ENCODE measurements around the gene ACE2.

DNA sequence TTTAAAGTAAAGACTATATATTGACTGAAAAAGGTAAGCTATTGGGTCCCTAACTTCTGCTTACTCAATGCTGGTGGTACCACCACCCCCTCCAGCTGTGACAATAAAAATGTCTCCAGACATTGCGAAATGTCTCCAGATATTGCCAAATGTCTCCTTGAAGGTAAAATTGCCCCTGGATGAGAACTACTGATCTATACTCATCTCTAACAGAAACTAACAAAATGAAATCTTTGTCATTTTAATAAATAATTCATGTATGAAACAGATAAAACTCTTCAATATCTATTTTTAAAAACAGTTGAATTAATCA is 43.8 kb upstream of the ACE2 start:
- TF ChIP-seq, protein P1, sequence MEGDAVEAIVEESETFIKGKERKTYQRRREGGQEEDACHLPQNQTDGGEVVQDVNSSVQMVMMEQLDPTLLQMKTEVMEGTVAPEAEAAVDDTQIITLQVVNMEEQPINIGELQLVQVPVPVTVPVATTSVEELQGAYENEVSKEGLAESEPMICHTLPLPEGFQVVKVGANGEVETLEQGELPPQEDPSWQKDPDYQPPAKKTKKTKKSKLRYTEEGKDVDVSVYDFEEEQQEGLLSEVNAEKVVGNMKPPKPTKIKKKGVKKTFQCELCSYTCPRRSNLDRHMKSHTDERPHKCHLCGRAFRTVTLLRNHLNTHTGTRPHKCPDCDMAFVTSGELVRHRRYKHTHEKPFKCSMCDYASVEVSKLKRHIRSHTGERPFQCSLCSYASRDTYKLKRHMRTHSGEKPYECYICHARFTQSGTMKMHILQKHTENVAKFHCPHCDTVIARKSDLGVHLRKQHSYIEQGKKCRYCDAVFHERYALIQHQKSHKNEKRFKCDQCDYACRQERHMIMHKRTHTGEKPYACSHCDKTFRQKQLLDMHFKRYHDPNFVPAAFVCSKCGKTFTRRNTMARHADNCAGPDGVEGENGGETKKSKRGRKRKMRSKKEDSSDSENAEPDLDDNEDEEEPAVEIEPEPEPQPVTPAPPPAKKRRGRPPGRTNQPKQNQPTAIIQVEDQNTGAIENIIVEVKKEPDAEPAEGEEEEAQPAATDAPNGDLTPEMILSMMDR (conservative IDR thresholded peaks at IDR 0.05): no peak
- no peak for TF ChIP-seq ZFX (IDR thresholded peaks at IDR 0.05)
